K562 (cell line): ENCODE results near the gene RSBN1L. TPM values are rescaled to one million over a fixed set of nuclear protein-coding genes. Genes with fewer than 3 reads are reported as not detected.

ENCODE experiments used
- COPS2 ChIP-seq: fragments of 450-650 bp; conservative IDR thresholded peaks from 2 replicates; pipeline ENCODE4 v1.6.1; 2016; ENCODE audit warnings: mild to moderate bottlenecking, moderate library complexity
- KLF1 ChIP-seq: fragments of 450-650 bp; IDR thresholded peaks from 2 replicates; pipeline ENCODE4 v1.6.1; 2016; ENCODE audit warnings: missing genetic modification characterization, missing compliant biosample characterization
- MEIS2 ChIP-seq: fragments of 450-650 bp; IDR thresholded peaks from 2 replicates; pipeline ENCODE4 v1.6.1; 2014; ENCODE audit warnings: mild to moderate bottlenecking; ENCODE audit not compliant: partially characterized antibody
- POLR2A ChIP-seq: fragments of 450-650 bp; conservative IDR thresholded peaks from 2 replicates; pipeline ENCODE4 v1.6.1; 2016
- RBM39 ChIP-seq: fragments of 200-400 bp; formaldehyde crosslinking; optimal IDR thresholded peaks from 2 replicates; pipeline ENCODE3; 2018; ENCODE audit warnings: low read depth, low read length
- TAF7 ChIP-seq: fragments of 450-650 bp; IDR thresholded peaks from 2 replicates; pipeline ENCODE4 v1.6.1; 2016; ENCODE audit warnings: missing genetic modification characterization, missing compliant biosample characterization
- TCF7L2 ChIP-seq: fragments of 150-350 bp; IDR thresholded peaks from 2 replicates; pipeline ENCODE4 v1.6.1; 2016; ENCODE audit warnings: low read depth, mild to moderate bottlenecking, low read length, moderate library complexity
- TRIM24 ChIP-seq, 2 experiments: fragments of 450-650 bp; IDR thresholded peaks; 2 replicates each; pipeline ENCODE4 v1.6.1; 2016
- YBX1 ChIP-seq: fragments of 450-650 bp; IDR thresholded peaks from 2 replicates; pipeline ENCODE4 v1.7.1; 2016; ENCODE audit warnings: mild to moderate bottlenecking
- polyA plus RNA-seq, 8 experiments: library from polyadenylated mRNA; depleted of rRNA in 4 of 8; stranded (reverse) in 5 of 8; unstranded in 3 of 8; fragments of >200 nt; fragmentation: Nextera tagmentation in 2 of 8; fragmentation: Illumina TruSeq in 1 of 8; extraction: Ambion mirVana in 2 of 8; extraction: Trizol in 1 of 8; gene quantifications; 2 replicates each; pipeline versions ENCODE4 v1.2.1 to v1.2.3, GENCODE V29; 2011 to 2014; ENCODE audit warnings: inconsistent platforms in 1 of 8, missing spikeins in 1 of 8
- total RNA-seq, 7 experiments: library from RNA; depleted of rRNA in 6 of 7; stranded (reverse); fragments of >200 nt in 6 of 7; fragmentation: Illumina TruSeq in 2 of 7; extraction: Trizol in 2 of 7; gene quantifications; 2 replicates each; pipeline versions ENCODE4 v1.2.1 to v1.2.3, GENCODE V29; 2011 to 2021; ENCODE audit warnings: low replicate concordance in 1 of 7
- TF ChIP-seq, protein P1 (sequence below): IDR thresholded peaks from 2 replicates; pipeline ENCODE4 v1.6.1; 2011; ENCODE audit not compliant: insufficient read length; ENCODE audit errors: extremely low read depth
- TF ChIP-seq, protein P2 (sequence below): fragments of 450-650 bp; IDR thresholded peaks from 2 replicates; pipeline ENCODE4 v1.6.1; 2018; ENCODE audit warnings: mild to moderate bottlenecking, low read depth; ENCODE audit not compliant: partially characterized antibody
- TF ChIP-seq, protein P3 (sequence below): fragments of 450-650 bp; conservative IDR thresholded peaks from 2 replicates; pipeline ENCODE4 v1.6.1; 2016; ENCODE audit warnings: missing genetic modification characterization, low read depth, mild to moderate bottlenecking, control low read depth, missing compliant biosample characterization

Gene RSBN1L
- total and polyA plus RNA-seq, 9 of the 15 experiments (the other 6 are each of a cell fraction or from before 2014, with no cell fraction given) = 6.2 to 35.2 (median 20.1) TPM

DNA sequence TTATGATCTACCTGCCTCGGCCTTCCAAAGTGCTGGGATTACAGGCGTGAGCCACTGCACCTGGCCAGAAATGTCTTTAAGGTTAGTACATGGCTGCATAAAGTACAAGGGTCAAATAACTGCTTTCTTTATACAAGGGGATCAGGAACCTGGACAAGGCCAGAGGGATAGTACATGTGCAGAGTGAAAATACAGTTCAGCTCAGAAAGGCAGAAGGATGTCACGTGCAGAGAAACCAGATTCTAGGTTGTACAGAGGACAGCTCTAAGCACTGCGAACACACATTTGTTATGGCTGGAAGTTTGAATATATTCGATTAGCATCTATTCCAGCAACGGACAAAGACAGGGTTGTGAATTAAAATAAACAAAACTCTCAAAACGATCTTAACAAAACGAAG is 6.0 kb upstream of the RSBN1L start (continued):
- no peak for TF ChIP-seq RBM39
- no peak for TF ChIP-seq KLF1 (tag)
- TF ChIP-seq, protein P1, sequence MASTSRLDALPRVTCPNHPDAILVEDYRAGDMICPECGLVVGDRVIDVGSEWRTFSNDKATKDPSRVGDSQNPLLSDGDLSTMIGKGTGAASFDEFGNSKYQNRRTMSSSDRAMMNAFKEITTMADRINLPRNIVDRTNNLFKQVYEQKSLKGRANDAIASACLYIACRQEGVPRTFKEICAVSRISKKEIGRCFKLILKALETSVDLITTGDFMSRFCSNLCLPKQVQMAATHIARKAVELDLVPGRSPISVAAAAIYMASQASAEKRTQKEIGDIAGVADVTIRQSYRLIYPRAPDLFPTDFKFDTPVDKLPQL = no peak
- TF ChIP-seq TRIM24 (IDR thresholded peaks at IDR 0.05) = no peak
- TF ChIP-seq YBX1 = no peak
- TF ChIP-seq, protein P2, sequence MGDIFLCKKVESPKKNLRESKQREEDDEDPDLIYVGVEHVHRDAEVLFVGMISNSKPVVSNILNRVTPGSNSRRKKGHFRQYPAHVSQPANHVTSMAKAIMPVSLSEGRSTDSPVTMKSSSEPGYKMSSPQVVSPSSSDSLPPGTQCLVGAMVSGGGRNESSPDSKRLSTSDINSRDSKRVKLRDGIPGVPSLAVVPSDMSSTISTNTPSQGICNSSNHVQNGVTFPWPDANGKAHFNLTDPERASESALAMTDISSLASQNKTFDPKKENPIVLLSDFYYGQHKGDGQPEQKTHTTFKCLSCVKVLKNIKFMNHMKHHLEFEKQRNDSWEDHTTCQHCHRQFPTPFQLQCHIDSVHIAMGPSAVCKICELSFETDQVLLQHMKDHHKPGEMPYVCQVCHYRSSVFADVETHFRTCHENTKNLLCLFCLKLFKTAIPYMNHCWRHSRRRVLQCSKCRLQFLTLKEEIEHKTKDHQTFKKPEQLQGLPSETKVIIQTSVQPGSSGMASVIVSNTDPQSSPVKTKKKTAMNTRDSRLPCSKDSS = no peak
- TF ChIP-seq MEIS2 = no peak
- TF ChIP-seq TAF7 = no peak
- no peak for TF ChIP-seq COPS2
- TF ChIP-seq, protein P3, sequence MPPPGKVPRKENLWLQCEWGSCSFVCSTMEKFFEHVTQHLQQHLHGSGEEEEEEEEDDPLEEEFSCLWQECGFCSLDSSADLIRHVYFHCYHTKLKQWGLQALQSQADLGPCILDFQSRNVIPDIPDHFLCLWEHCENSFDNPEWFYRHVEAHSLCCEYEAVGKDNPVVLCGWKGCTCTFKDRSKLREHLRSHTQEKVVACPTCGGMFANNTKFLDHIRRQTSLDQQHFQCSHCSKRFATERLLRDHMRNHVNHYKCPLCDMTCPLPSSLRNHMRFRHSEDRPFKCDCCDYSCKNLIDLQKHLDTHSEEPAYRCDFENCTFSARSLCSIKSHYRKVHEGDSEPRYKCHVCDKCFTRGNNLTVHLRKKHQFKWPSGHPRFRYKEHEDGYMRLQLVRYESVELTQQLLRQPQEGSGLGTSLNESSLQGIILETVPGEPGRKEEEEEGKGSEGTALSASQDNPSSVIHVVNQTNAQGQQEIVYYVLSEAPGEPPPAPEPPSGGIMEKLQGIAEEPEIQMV (tag) = no peak
- no peak for TF ChIP-seq POLR2A
- no peak for TF ChIP-seq TCF7L2
- TF ChIP-seq, all 486 proteins: peak for 0
